Measurements from ENCODE around the gene GMDS. TPM values are rescaled to one million over a fixed set of nuclear protein-coding genes. Genes with fewer than 3 reads are reported as not detected.

GMDS gene
- total RNA-seq, 4 donors from 2014 or later: 3.4 to 7.2 (median 4.6) TPM

- ATAC-seq (no peak), DNase-seq (no peak)
- in situ Hi-C loops (cut with MboI; ENCODE audit: low sequenced_read_pairs in 4 of 4): no loop called here
- Histone ChIP-seq H3K27ac (no peak overlapping the region), H3K36me3 (no peaks in the 10 kb centered on the region), H3K27me3 (no peaks in the 10 kb centered on the region), H3K9me3 (no peaks in the 10 kb centered on the region), H3K4me3 (no peak overlapping the region), H3K4me1 (no peaks in the 10 kb centered on the region)
- TF ChIP-seq CTCF (IDR thresholded peaks at IDR 0.05 in 4 of 5, conservative IDR thresholded peaks at IDR 0.05 in 1 of 5): no peak
- no peak for TF ChIP-seq POLR2A (IDR thresholded peaks at IDR 0.05)
- intact Hi-C loops (cut with DNase I; ENCODE audit: low total_unique reads): no loop called here
Measured at GRCh38 chr6:1837826-1838225, 407.6 kb downstream of the GMDS start.

- intact Hi-C loops (cut with DNase I; ENCODE audit: low total_unique reads): no loop called here
Measured at GRCh38 chr6:1836690-1837089, 408.7 kb downstream of the GMDS start.

GRCh38 chr6:1834646-1835516 lies 410.5 kb downstream of the GMDS start:
- in situ Hi-C loops (cut with MboI; ENCODE audit: low sequenced_read_pairs in 4 of 4): no loop called here

More at GRCh38 chr6:1836690-1837089, 408.7 kb downstream of the GMDS start:
- DNase-seq: no peak
- Histone ChIP-seq H3K27ac (no peak overlapping the region), H3K9me3 (no peaks in the 10 kb centered on the region), H3K36me3 (no peaks in the 10 kb centered on the region), H3K27me3 (no peaks in the 10 kb centered on the region), H3K4me3 (no peak overlapping the region), H3K4me1 (no peaks in the 10 kb centered on the region)
- in situ Hi-C loops (cut with MboI; ENCODE audit: low sequenced_read_pairs in 4 of 4): no loop called here
- no peak for ATAC-seq
- TF ChIP-seq POLR2A (IDR thresholded peaks at IDR 0.05): no peak
- no peak for TF ChIP-seq CTCF (IDR thresholded peaks at IDR 0.05 in 4 of 5, conservative IDR thresholded peaks at IDR 0.05 in 1 of 5)

GRCh38 chr6:1834207-1834606 lies 411.2 kb downstream of the GMDS start:
- intact Hi-C loops (cut with DNase I; ENCODE audit: low total_unique reads) (no loop called here), in situ Hi-C loops (cut with MboI; ENCODE audit: low sequenced_read_pairs in 4 of 4) (no loop called here)
- Histone ChIP-seq H3K4me3 (no peak overlapping the region), H3K27me3 (no peaks in the 10 kb centered on the region), H3K27ac (no peak overlapping the region), H3K36me3 (no peaks in the 10 kb centered on the region), H3K9me3 (no peaks in the 10 kb centered on the region), H3K4me1 (no peaks in the 10 kb centered on the region)
- no peak for DNase-seq
- ATAC-seq: no peak
- no peak for TF ChIP-seq POLR2A (IDR thresholded peaks at IDR 0.05)
- TF ChIP-seq CTCF (IDR thresholded peaks at IDR 0.05 in 4 of 5, conservative IDR thresholded peaks at IDR 0.05 in 1 of 5): no peak

More at GRCh38 chr6:1834646-1835516, 410.5 kb downstream of the GMDS start:
- no peak overlapping the region for H3K4me3 ChIP-seq
- DNase-seq (no peak), ATAC-seq (no peak)
- intact Hi-C loops (cut with DNase I; ENCODE audit: low total_unique reads): no loop called here
- no peak for TF ChIP-seq POLR2A (IDR thresholded peaks at IDR 0.05)
- TF ChIP-seq CTCF (IDR thresholded peaks at IDR 0.05 in 4 of 5, conservative IDR thresholded peaks at IDR 0.05 in 1 of 5): no peak
- no peaks in the 10 kb centered on the region for H3K27me3 ChIP-seq
- H3K4me1 ChIP-seq: no peaks in the 10 kb centered on the region
- H3K36me3 ChIP-seq: no peaks in the 10 kb centered on the region
- H3K27ac ChIP-seq: no peak overlapping the region
- no peaks in the 10 kb centered on the region for H3K9me3 ChIP-seq

All from gastrocnemius medialis (tissue), 4 donors.